Measurements from ENCODE around the gene HIPK2. TPM values are rescaled to one million over a fixed set of nuclear protein-coding genes. Genes with fewer than 3 reads are reported as not detected.
A peak's percentile ranks its signal among the peaks of the same experiment; 100 is the strongest.

Gene HIPK2
- total and polyA plus RNA-seq, 2 experiments from 2014 or later = 7.3 to 16.9 TPM

DNA sequence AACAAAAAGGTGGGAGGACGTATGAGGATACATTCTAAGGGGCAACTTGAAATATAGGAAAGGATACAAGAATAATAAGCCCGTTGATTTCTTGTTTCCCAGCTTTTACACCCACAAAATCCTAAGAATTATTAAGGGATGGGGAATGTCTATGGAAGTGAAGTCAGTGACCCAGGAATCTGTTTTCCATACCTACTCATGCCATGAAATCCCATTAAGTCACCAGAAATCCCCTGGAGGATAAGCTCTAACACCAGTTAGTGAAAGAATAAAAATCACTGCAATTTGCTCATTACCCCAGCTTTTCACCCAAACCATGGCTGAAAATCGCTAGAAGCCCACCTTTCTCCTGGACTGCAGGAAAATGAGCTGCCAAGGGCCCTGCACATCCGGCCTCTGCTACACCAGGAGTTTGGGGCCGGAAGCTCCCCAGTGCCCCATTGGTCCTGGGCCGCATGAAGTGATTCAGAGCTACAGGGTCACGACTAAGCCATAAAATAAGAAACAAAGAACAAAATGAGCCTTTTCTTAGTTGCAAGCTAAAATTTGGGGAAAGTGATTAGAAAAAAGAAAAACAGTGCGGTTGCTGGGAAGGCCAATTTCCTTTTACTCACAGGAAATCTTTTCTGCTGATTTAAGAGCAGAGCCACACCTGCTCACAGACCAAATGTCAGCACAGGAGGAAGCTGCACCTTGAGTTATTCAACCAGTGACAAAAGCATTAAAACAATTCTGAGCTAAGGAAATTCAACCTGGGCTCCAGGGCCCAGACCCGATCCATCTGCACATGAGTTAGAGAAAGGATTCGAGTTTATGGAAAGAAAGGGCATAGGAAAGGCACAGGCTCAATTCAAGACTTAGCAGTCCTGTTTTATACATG is 40.3 kb downstream of the HIPK2 start:
- Mint-ChIP-seq H3K27ac (peak overlapping the region; percentile 7; the same call in 1 of the 2 replicates), H3K4me3 (no peak overlapping the region), H3K4me1 (peaks cover 26% of the 10 kb centered on the region), H3K27me3 (ENCODE audit: insufficient read depth, low read depth, poor library complexity) (peaks cover 5% of the 10 kb centered on the region), H3K36me3 (ENCODE audit: low read depth) (no peaks in the 10 kb centered on the region; the same call in 2 of the 3 replicates), H3K9me3 (peaks cover 2% of the 10 kb centered on the region; the same call in 1 of the 3 replicates)
- Histone ChIP-seq H3K4me2 (no peak overlapping the region), H3F3A (replicated peaks; ENCODE audit: low read depth) (no peaks in the 10 kb centered on the region), H2AFZ (no peak overlapping the region), H3K4me3 (no peak overlapping the region), H3K79me2 (replicated peaks; ENCODE audit: insufficient read depth) (peaks cover 19% of the 10 kb centered on the region), H3K36me3 (ENCODE audit: insufficient read depth) (no peaks in the 10 kb centered on the region), H3K27me3 (ENCODE audit: insufficient read depth) (no peaks in the 10 kb centered on the region), H3K4me1 (ENCODE audit: insufficient read depth) (no peaks in the 10 kb centered on the region), H3K27ac (ENCODE audit: low read depth) (no peak overlapping the region), H3K9me2 (ENCODE audit: insufficient read depth) (no peaks in the 10 kb centered on the region), H4K20me1 (replicated peaks; ENCODE audit: insufficient read depth) (peaks cover 5% of the 10 kb centered on the region; the same call in 1 of the 2 replicates)
- DNase-seq (ENCODE audit: low spot score) = no peak
- no peak for TF ChIP-seq ZNF331 (CRISPR knock-in tag; IDR thresholded peaks at IDR 0.05; ENCODE audit: low read depth)
- no peak for TF ChIP-seq EZH2phosphoT487 (IDR thresholded peaks at IDR 0.05; ENCODE audit: unreplicated experiment)
- no peak for TF ChIP-seq STAT1 (IDR thresholded peaks at IDR 0.05; ENCODE audit: unreplicated experiment)
- TF ChIP-seq JUNB (IDR thresholded peaks at IDR 0.05; ENCODE audit: unreplicated experiment) = no peak
- TF ChIP-seq, protein P1, sequence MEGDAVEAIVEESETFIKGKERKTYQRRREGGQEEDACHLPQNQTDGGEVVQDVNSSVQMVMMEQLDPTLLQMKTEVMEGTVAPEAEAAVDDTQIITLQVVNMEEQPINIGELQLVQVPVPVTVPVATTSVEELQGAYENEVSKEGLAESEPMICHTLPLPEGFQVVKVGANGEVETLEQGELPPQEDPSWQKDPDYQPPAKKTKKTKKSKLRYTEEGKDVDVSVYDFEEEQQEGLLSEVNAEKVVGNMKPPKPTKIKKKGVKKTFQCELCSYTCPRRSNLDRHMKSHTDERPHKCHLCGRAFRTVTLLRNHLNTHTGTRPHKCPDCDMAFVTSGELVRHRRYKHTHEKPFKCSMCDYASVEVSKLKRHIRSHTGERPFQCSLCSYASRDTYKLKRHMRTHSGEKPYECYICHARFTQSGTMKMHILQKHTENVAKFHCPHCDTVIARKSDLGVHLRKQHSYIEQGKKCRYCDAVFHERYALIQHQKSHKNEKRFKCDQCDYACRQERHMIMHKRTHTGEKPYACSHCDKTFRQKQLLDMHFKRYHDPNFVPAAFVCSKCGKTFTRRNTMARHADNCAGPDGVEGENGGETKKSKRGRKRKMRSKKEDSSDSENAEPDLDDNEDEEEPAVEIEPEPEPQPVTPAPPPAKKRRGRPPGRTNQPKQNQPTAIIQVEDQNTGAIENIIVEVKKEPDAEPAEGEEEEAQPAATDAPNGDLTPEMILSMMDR (conservative IDR thresholded peaks at IDR 0.05; ENCODE audit: low read depth in 2 of 2) = no peak
- no peak for TF ChIP-seq EZH2 (IDR thresholded peaks at IDR 0.05; ENCODE audit: low read depth, unreplicated experiment)
- TF ChIP-seq, protein P2, sequence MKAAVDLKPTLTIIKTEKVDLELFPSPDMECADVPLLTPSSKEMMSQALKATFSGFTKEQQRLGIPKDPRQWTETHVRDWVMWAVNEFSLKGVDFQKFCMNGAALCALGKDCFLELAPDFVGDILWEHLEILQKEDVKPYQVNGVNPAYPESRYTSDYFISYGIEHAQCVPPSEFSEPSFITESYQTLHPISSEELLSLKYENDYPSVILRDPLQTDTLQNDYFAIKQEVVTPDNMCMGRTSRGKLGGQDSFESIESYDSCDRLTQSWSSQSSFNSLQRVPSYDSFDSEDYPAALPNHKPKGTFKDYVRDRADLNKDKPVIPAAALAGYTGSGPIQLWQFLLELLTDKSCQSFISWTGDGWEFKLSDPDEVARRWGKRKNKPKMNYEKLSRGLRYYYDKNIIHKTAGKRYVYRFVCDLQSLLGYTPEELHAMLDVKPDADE (IDR thresholded peaks at IDR 0.05) = no peak
- ATAC-seq = peak; percentile 61

DNA sequence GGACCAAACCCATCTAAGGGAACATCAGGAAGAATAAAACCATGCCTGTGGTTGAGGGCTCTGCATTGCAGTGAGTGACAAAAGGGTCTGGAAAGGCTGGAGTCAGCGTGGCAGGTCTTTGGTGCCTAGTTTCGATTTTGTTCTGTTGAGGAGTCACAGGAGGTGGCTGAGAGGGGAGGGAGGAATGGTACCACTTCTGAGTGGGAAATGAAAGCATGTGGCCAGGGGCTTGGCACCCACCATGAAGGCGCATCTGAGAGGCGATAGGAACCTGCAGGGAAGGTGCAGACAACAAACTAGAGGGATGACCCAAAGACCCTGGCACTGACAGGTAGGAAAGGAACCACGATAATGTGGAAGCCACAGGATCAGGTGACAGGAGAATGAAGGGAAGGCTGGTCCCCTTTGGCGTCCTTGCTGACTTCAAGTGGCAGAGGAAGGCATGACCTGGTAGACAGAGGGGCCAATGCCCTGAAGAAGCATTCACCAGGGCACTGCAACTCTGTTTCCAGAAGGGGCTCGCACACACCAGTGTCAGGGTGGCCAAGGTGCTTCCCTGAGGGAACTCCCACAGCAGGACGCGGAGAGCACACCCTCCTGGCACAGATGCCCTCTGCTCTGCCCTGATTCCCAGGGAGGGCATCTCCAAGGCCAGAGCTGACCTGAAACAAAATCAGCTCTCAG is 41.7 kb downstream of the HIPK2 start:
- peaks cover 7% of the 10 kb centered on the region for H3K4me1 ChIP-seq (ENCODE audit: insufficient read depth)
- ATAC-seq = no peak
- no peaks in the 10 kb centered on the region for H3K36me3 ChIP-seq (ENCODE audit: insufficient read depth)
- no peak overlapping the region for H3K4me3 ChIP-seq
- H3K9me3 Mint-ChIP-seq = peaks cover 2% of the 10 kb centered on the region; the same call in 1 of the 3 replicates
- H3K27ac Mint-ChIP-seq = peak overlapping the region; percentile 50; the same call in 1 of the 2 replicates
- no peak overlapping the region for H3K27ac ChIP-seq (ENCODE audit: low read depth)
- H4K20me1 ChIP-seq (replicated peaks; ENCODE audit: insufficient read depth) = peaks cover 5% of the 10 kb centered on the region; the same call in 1 of the 2 replicates
- no peaks in the 10 kb centered on the region for H3K9me2 ChIP-seq (ENCODE audit: insufficient read depth)
- DNase-seq (ENCODE audit: low spot score) = no peak
- peaks cover 14% of the 10 kb centered on the region; the same call in 1 of the 2 replicates for H3K79me2 ChIP-seq (replicated peaks; ENCODE audit: insufficient read depth)
- H3F3A ChIP-seq (replicated peaks; ENCODE audit: low read depth) = no peaks in the 10 kb centered on the region
- H3K27me3 Mint-ChIP-seq (ENCODE audit: insufficient read depth, low read depth, poor library complexity) = peaks cover 5% of the 10 kb centered on the region
- no peak overlapping the region for H2AFZ ChIP-seq
- H3K27me3 ChIP-seq (ENCODE audit: insufficient read depth) = no peaks in the 10 kb centered on the region
- H3K4me2 ChIP-seq = no peak overlapping the region
- no peak for TF ChIP-seq EZH2phosphoT487 (IDR thresholded peaks at IDR 0.05; ENCODE audit: unreplicated experiment)
- TF ChIP-seq NANOG (IDR thresholded peaks at IDR 0.05; ENCODE audit: borderline replicate concordance) = no peak
- TF ChIP-seq ZNF331 (CRISPR knock-in tag; IDR thresholded peaks at IDR 0.05; ENCODE audit: low read depth) = no peak
- TF ChIP-seq, protein P2 (IDR thresholded peaks at IDR 0.05) = no peak
- H3K4me3 Mint-ChIP-seq = no peak overlapping the region
- H3K36me3 Mint-ChIP-seq (ENCODE audit: low read depth) = no peaks in the 10 kb centered on the region; the same call in 2 of the 3 replicates
- H3K4me1 Mint-ChIP-seq = peaks cover 34% of the 10 kb centered on the region

All from GM23338 (cell line).